Activated naive CD8-positive, alpha-beta T cell treated with anti-CD3 and anti-CD28 coated beads for 36 hours (primary cell): ENCODE results near the gene RAC3. TPM values are rescaled to one million over a fixed set of nuclear protein-coding genes. Genes with fewer than 3 reads are reported as not detected.

Experiments
- DNase-seq: peaks from one replicate; pipeline ENCODE4 v3.0.0; 2021
- H3K27ac Mint-ChIP-seq: one replicate; pipeline ENCODE4 v1.8.0; 2022; ENCODE audit warnings: mild to moderate bottlenecking, moderate library complexity, mixed read lengths
- H3K27me3 Mint-ChIP-seq: one replicate; pipeline ENCODE4 v1.8.0; 2022; ENCODE audit warnings: mild to moderate bottlenecking, mixed read lengths
- H3K36me3 Mint-ChIP-seq: one replicate; pipeline ENCODE4 v1.8.0; 2021; ENCODE audit warnings: mild to moderate bottlenecking, mixed read lengths
- H3K4me1 Mint-ChIP-seq: one replicate; pipeline ENCODE4 v1.8.0; 2021; ENCODE audit warnings: mixed read lengths
- H3K4me3 Mint-ChIP-seq: one replicate; pipeline ENCODE4 v1.8.0; 2022; ENCODE audit warnings: mild to moderate bottlenecking, moderate library complexity, mixed read lengths
- H3K9me3 Mint-ChIP-seq: one replicate; pipeline ENCODE4 v1.8.0; 2022; ENCODE audit warnings: mixed read lengths
- total RNA-seq, 2 experiments: library from RNA; stranded (reverse); gene quantifications; one replicate each; pipeline ENCODE4 v1.2.3, GENCODE V29; 2021

Gene RAC3
- total RNA-seq: 1 to 10 TPM; 4.7 to 5.1 TPM

DNA sequence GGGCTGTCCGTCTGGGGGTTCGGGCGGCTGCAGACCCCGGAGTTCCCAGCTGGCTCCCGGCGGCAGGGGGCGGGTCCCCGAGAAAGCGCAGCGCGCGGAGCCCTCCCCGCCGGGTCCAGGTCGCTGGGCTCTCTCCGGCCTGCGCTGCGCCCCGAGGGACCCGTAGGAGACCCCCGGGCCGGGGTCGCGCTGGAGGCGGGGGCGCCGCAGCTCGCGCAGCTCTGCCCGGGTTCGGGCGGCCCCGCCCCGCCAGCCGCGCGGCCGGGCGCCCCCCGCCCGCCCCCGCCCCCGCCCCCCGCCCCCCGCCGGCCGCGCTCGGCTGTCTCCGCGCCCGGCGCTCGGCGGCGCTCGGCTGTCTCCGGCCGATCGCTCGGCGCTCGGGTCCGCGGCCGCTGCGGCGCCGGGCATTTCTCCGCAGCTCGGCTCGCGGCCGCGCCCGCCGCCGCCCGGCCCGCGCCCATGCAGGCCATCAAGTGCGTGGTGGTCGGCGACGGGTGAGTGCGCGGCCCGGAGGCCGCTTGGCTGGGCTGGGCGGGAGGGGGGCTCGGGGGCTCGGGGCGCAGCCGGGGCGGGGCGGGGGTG is at the start of gene RAC3:
RAC3 (plus strand) TSS at position 376 of the 582 bp plus-strand sequence; CDS start at position 460, 84 bp downstream.
- Mint-ChIP-seq H3K9me3 (no peaks in the 10 kb centered on the region), H3K4me1 (peaks cover 16% of the 10 kb centered on the region), H3K36me3 (no peaks in the 10 kb centered on the region), H3K4me3 (peak within 1 kb of the TSS; percentile 69), H3K27me3 (no peaks in the 10 kb centered on the region), H3K27ac (no peak within 1 kb of the TSS)
- peak; percentile 46 for DNase-seq

DNA sequence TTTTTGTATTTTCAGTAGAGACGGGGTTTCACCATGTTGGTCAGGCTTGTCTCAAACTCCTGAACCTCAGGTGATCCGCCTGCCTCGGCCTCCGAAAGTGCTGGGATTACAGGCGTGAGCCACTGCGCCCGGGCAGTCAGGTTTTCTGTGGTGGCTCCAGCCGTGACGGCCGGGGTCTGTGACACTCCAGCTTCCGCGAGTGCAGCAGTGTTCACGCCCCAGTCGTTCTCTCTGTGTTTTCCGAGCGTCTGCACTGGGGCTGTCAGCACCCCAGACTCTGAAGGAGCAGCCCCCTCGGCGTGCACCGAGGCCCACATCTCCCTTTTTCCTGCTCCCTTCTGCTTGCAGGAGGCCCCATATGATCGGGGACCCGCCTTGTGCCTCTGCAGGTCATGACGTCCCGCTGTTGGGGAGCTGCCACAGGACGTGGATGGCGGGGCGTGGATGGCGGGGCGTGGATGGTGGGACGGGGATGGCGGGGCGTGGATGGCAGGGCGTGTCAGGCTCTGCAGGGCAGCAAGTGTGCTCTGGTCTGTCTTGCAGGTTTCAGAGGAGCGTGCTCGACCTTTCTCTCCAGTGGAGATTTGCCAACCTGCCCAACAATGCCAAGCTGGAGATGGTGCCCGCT is 48.4 kb upstream of the RAC3 start:
- Mint-ChIP-seq H3K27ac (no peak overlapping the region), H3K4me1 (peaks cover 22% of the 10 kb centered on the region), H3K36me3 (peaks cover 20% of the 10 kb centered on the region), H3K27me3 (no peaks in the 10 kb centered on the region), H3K9me3 (no peaks in the 10 kb centered on the region), H3K4me3 (no peak overlapping the region)
- no peak for DNase-seq

DNA sequence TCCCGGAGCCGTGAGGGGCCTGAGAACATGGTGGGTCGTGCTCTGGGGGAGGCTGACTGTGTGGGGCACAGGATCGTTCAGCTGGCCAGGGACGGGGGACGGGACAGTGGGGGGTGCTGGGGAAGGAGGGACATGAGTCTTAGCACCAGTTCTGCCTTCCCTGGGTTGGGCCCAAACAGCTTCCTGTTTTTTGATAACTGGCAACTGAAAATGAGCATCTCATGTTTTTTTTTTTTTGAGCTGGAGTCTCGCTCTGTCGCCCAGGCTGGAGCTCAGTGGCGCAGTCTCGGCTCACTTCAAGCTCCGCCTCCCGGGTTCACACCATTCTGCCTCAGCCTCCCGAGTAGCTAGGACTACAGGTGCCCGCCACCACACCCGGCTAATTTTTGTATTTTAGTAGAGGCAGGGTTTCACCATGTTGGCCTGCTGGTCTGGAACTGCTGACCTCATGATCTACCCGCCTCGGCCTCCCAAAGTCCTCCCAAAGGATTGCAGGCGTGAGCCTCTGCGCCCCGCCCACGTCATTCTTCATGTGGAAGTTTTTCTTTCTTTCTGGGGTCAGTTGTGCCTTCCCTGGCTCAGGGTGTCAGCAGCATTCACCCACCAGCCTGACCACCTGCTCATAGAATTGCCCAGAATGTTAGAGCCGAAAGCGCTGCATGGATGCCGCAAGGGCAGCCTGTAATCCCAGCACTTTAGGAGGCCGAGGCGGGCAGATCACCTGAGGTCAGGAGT is 47.7 kb upstream of the RAC3 start:
- H3K9me3 Mint-ChIP-seq: no peaks in the 10 kb centered on the region
- H3K4me3 Mint-ChIP-seq: no peak overlapping the region
- H3K4me1 Mint-ChIP-seq: peaks cover 18% of the 10 kb centered on the region
- H3K27ac Mint-ChIP-seq: no peak overlapping the region
- DNase-seq: no peak
- H3K27me3 Mint-ChIP-seq: no peaks in the 10 kb centered on the region
- H3K36me3 Mint-ChIP-seq: peaks cover 20% of the 10 kb centered on the region

DNA sequence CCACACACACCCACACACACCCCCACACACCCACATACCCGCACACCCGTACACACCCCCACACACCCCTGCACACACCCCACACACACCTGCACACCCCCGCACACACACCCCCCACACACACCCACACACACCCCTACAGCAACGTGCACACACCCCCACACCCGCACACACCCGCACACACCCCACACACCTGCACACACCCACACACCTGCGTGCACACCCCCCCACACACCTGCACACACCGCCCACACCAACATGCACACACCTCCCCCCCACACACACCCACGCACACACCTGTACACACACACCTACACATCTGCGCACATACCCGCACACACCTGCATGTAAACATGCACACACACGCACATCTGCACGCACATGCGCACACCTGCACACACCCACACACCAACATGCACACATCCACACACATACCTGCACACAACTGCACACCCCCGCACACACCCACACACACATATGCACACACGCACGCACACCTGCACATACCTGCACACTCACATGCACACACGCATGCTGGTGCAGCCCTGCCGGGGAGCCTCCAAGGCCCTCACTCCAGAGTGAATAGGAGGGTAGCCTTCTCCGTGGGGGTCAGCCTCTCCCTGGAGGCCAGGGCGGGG is 46.6 kb upstream of the RAC3 start:
- peaks cover 15% of the 10 kb centered on the region for H3K36me3 Mint-ChIP-seq
- H3K27me3 Mint-ChIP-seq: no peaks in the 10 kb centered on the region
- DNase-seq: no peak
- peaks cover 8% of the 10 kb centered on the region for H3K4me1 Mint-ChIP-seq
- no peak overlapping the region for H3K27ac Mint-ChIP-seq
- no peak overlapping the region for H3K4me3 Mint-ChIP-seq
- no peaks in the 10 kb centered on the region for H3K9me3 Mint-ChIP-seq

DNA sequence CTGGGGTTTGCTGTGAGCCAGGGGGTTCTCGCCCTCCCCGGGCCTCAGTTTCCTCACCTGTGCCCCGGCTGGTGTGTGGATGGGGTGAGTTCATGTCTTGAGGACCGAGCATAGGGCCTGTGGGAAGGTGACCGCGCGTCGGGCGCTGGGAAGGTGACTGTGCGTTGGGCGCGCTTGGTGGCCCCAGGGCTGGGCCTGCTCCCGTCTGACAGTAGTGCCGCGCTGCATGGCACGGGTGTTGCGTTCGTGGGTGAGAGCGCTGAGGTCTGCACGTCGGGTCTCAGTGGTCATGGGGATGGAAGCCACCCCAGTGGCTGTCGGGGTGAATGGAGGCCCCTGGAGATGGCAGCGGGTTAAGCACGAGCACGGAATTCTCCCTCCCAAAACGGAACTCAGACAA is 44.9 kb upstream of the RAC3 start:
- H3K9me3 Mint-ChIP-seq: no peaks in the 10 kb centered on the region
- no peaks in the 10 kb centered on the region for H3K4me1 Mint-ChIP-seq
- DNase-seq: no peak
- H3K4me3 Mint-ChIP-seq: no peak overlapping the region
- H3K27ac Mint-ChIP-seq: no peak overlapping the region
- H3K36me3 Mint-ChIP-seq: peaks cover 10% of the 10 kb centered on the region
- no peaks in the 10 kb centered on the region for H3K27me3 Mint-ChIP-seq

DNA sequence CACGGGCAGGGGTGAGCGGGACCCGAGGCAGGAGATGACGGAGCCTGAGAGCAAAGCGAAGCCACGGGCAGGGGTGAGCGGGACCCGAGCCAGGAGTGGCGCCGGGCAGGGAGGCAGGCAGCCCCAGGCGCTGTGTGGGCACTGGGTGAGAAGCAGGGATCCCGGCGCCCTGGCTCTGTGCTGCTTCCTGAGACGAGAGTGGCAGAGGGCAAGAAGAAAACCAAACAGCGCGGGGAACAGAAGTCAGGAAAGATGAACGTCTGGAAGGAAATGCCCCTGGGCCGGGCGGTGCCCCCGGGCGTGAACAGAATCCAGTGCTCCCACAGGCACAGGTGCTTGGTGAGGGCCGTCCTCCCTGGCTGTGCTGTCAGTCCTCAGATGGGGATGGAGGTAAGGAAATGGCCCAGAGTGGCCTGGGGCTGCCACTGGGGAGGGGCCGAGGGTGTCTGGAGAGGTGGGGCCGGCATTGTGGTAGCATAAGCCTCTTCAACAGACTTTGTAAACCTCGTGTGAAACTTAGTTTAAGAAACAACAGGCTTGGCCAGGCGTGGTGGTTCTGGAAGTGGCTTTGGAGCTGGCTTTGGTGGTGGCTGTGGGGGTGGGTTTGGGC is 44.2 kb upstream of the RAC3 start:
- DNase-seq: no peak
- H3K4me3 Mint-ChIP-seq: no peak overlapping the region
- H3K36me3 Mint-ChIP-seq: peaks cover 10% of the 10 kb centered on the region
- H3K9me3 Mint-ChIP-seq: no peaks in the 10 kb centered on the region
- H3K27me3 Mint-ChIP-seq: no peaks in the 10 kb centered on the region
- H3K4me1 Mint-ChIP-seq: no peaks in the 10 kb centered on the region
- no peak overlapping the region for H3K27ac Mint-ChIP-seq

DNA sequence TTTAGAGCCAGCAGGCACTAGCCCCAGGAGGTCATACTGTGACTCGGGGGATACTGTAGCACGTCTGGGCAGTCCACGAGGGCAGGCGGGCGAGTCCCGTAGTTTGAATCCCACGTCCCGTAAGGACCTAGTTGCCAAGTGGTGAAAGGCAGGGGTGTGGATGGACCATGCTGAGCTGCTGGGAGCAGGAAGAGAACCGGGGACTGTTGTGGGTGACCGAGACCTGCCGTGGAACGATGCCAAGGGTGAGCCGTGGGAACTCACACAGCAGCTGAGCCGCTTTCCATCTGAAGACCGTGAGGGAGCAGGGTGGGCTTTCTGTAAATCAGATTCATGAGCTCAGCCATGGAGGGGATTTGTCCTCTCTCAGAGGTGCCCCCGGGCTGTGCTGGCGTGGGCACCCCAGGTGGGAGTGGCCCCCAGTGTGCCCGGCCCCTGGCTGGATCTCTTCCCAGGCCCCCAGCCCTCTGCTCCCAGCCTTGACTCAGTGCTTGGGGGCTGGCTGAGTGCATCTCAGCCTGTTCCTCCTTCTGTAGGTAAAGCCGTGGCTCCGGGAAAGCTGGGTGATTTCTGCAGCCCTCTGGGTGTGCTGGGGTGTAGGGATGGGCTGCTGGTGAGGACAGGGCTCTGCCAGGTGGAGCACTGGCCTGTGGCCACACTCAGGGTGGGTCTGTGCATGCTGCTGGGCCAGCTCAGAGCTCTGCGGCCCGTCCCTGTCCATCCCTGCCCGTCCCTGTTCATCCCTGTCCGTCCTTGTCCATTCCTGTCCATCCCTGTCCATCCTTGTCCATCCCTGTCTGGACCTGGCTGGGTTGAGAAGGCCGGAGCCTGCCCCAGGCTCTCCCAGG is 40.4 kb upstream of the RAC3 start:
- Mint-ChIP-seq H3K36me3 (peaks cover 2% of the 10 kb centered on the region), H3K4me3 (no peak overlapping the region), H3K27ac (no peak overlapping the region), H3K4me1 (no peaks in the 10 kb centered on the region), H3K27me3 (no peaks in the 10 kb centered on the region), H3K9me3 (no peaks in the 10 kb centered on the region)
- no peak for DNase-seq

DNA sequence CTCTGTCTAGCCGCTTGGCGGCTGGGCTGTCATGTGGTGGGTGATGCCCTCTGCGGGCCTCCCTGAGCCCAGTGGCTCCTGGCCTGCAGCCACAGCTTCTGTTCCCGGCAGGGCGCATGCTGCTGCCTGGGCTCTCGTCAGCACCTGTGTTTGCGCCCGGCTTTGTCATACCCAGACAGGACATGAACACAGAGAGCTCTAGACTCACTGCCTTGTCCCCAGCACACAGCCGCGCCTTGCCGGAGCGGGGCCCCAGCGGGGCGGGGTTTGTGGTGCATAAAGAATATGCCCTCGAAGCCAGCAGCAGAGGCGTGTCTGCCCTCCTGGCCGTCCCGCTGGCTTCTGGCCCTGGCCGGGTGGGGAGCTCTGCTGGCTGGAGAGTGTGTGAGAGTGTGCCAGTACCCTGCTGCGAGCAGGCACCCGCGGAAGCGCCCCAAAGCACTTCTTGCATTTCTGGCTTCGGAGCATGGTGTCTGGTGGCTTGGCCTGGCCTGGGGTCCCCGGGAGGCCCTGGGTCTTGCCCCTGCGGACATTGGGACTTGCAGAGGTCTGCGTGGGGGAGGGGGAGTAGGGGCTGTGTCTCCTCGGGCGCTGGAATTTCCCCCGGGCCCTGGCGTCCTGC is 39.7 kb upstream of the RAC3 start:
- DNase-seq: no peak
- peaks cover 2% of the 10 kb centered on the region for H3K36me3 Mint-ChIP-seq
- H3K27ac Mint-ChIP-seq: no peak overlapping the region
- no peaks in the 10 kb centered on the region for H3K9me3 Mint-ChIP-seq
- no peaks in the 10 kb centered on the region for H3K4me1 Mint-ChIP-seq
- H3K27me3 Mint-ChIP-seq: no peaks in the 10 kb centered on the region
- H3K4me3 Mint-ChIP-seq: no peak overlapping the region

DNA sequence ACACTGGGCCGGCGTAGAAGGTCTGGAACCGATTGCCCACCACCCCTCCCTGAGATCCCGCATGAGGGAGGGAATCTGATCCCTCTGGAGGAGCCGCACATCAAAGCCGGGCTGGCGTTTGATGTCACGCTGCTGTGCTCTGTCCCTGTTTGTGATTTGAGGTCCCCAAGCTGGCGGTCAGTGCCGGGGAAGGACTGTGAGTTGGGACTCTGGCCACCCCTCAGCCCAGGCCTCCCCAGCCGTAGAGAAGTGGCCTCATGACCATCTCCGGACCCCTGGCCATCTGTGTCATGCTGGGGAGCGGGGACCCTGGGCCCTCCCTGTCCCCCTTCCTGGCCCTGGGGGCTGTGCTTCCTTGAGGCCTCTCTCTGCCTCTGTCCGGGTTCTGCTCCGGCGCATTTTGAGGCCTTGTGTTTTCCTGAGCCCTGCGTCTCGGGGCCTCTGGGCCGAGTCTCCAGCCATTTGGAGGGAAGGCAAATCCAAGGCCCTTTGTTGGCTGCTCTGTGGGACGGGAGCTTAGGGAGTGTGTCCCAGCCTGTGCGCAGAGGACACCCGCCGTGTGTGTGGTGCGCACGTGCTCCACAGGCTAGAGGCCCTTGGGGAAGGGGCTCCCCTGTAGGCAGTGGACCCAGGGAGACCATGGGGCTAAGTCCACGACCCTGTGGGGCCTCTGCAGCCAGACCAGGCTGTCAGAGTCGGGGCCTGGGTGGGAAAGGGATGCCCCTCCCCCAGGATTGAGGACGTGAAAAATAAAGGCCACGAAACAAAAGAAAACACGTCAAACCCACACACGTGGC is 39.0 kb upstream of the RAC3 start:
- H3K27me3 Mint-ChIP-seq: no peaks in the 10 kb centered on the region
- no peaks in the 10 kb centered on the region for H3K4me1 Mint-ChIP-seq
- H3K36me3 Mint-ChIP-seq: no peaks in the 10 kb centered on the region
- no peak overlapping the region for H3K27ac Mint-ChIP-seq
- H3K9me3 Mint-ChIP-seq: no peaks in the 10 kb centered on the region
- no peak for DNase-seq
- no peak overlapping the region for H3K4me3 Mint-ChIP-seq

DNA sequence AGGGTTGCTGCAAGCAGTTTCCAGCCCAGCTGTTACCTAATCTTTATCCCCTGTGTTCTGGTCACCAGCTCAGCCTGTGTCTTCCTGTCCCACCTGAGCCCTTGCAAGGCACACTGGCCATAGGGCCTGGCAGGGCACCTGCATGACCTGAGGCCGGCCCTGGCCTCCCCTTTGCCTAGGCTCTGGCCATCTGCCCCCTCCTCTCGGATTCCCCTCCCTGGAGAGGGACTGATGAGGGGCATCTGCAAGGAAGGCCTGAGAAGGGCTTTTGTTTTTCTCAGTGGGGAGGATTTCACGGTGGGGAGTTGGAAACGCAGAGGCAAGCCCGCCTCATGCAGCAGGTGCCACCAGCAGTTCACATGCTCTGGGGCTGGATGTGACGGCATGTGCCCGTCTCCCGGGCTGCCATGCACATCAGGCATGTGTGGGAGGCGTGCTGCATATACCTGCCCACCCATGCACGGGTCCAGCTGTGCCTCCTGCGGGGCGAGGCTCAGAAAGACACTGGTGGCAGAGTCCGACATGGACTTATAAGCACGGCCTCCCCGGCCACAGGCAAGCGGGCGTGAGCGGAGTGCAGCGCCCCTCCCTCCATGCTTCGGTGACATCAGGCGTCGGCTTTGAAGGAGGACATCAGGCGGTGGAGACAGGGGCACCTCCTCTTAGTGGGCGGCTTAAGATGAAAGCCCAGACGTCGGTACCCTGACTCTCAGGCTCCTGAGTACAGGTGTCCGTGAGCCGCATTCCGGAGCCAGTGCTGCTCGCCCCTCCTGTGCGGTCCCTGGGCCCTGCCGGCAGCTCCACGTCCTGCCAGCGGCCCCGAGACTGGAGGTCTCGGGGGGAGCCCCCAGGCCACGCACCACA is 37.5 kb upstream of the RAC3 start:
- Mint-ChIP-seq H3K4me1 (no peaks in the 10 kb centered on the region), H3K27ac (no peak overlapping the region), H3K9me3 (no peaks in the 10 kb centered on the region), H3K27me3 (no peaks in the 10 kb centered on the region), H3K4me3 (no peak overlapping the region), H3K36me3 (no peaks in the 10 kb centered on the region)
- DNase-seq: no peak

DNA sequence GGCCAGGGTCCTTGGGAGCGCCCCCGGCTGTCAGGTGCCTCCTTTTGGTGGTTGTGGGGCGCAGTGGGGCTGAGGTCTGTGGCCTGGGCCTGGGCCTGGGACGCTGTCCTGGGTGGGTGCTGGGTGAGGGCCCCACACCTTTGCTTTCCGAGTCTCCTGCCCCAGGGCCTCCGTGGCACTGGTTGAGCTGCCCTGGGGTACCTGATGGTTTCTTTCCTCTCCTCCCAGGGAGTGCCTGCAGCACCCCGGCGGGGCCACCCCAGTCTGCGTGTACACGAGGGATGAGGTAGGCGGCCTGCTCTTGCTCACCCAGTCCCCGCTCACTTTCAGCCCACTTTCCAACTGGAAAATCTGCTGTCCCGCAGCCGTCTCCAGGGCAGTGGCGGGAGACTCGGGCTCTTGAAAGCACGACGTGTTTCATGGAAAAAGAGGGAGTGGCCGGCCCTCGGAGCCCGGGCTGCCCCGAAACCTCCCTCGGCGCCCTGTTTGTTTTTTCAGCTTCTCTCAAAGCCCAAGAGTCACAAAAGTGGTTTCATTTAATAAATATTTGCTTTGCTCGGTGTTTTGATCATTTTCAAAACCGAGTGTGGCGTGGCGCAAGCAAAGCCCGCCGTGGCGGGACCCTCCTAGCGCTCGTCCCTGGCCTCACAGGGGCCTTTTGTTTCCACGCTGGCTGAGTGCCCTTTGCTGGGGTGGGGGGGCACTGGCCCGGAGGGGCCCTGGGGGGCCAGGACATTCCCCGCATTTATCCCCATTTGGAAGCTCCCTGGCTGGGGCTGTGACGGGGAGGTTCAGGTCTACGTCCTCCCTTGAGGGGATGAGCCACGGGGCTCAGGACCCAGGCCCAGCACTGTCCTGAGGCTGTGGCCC is 36.6 kb upstream of the RAC3 start:
- no peaks in the 10 kb centered on the region for H3K9me3 Mint-ChIP-seq
- no peaks in the 10 kb centered on the region for H3K36me3 Mint-ChIP-seq
- no peak overlapping the region for H3K4me3 Mint-ChIP-seq
- DNase-seq: no peak
- H3K27ac Mint-ChIP-seq: no peak overlapping the region
- no peaks in the 10 kb centered on the region for H3K27me3 Mint-ChIP-seq
- H3K4me1 Mint-ChIP-seq: no peaks in the 10 kb centered on the region
